Measurements from ENCODE around the gene ZNF394. TPM values are rescaled to one million over a fixed set of nuclear protein-coding genes. Genes with fewer than 3 reads are reported as not detected.

Gene ZNF394
- total and polyA plus RNA-seq, 2 donors (not counting 3 experiments of a cell fraction or from before 2014, with no cell fraction given): 8.6 to 22.8 TPM

DNA sequence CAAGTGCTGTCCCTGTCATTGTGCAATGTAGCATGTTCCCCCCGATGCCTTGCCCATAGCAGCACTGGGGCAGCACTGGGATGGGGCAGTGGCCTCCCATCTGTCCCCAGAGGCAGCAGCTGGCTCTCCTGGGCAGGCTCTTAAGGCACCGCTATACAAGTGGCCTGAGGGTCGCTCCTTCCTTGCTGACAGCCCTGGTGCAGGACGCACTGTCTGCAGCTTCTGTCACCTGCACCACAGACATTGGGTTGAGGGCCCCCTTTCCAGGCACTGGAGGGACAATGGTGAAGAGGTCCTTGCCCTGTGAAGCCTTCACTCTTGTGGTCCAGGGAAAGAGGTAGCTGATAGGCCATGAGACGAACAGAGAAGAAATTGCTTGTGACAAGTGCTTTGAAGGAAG lies 50.8 kb downstream of the ZNF394 start:
- ChIA-PET CTCF (no interaction called here), POLR2A (no interaction called here)
- Histone ChIP-seq H3K4me1 (ENCODE audit: control insufficient read depth, extremely low read depth, insufficient read depth, low read length) (no peaks in the 10 kb centered on the region), H3K27me3 (ENCODE audit: control insufficient read depth in 2 of 2, insufficient read depth in 2 of 2, low read length in 2 of 2) (no peaks in the 10 kb centered on the region), H3K9me3 (replicated peaks; ENCODE audit: control insufficient read depth, insufficient read depth, low read length) (no peaks in the 10 kb centered on the region), H2AFZ (ENCODE audit: low read depth, low read length) (no peak overlapping the region), H3K27ac (ENCODE audit: insufficient read depth, low read depth, low read length) (no peak overlapping the region), H3K9me1 (replicated peaks; ENCODE audit: control insufficient read depth, extremely low read depth, insufficient read depth, low read length) (no peaks in the 10 kb centered on the region), H4K20me1 (replicated peaks; ENCODE audit: control insufficient read depth, extremely low read depth, insufficient read depth, low read length) (no peaks in the 10 kb centered on the region), H3K9ac (replicated peaks; ENCODE audit: extremely low read depth, insufficient read depth, low read length) (no peak overlapping the region), H3K4me2 (ENCODE audit: insufficient read depth, low read length) (no peak overlapping the region), H3K79me2 (ENCODE audit: control insufficient read depth, insufficient read depth, low read length) (no peaks in the 10 kb centered on the region), H3K36me3 (ENCODE audit: control insufficient read depth in 2 of 2, extremely low read depth in 1 of 2, insufficient read depth in 2 of 2, low read length in 2 of 2) (peaks cover 13 to 56% of the 10 kb centered on the region in 2 experiments), H3K4me3 (replicated peaks in 1 of 3; ENCODE audit: insufficient read depth in 1 of 3, low read depth in 1 of 3, low read length in 3 of 3) (no peak overlapping the region)
- intact Hi-C loops (cut with micrococcal nuclease): no loop called here
- no TSS peak for BruUV-seq (replicated peaks)
- no peak for FAIRE-seq
- TF ChIP-seq POLR2A (IDR thresholded peaks at IDR 0.05; ENCODE audit: low read depth, low read length): no peak
- TF ChIP-seq, protein P1, sequence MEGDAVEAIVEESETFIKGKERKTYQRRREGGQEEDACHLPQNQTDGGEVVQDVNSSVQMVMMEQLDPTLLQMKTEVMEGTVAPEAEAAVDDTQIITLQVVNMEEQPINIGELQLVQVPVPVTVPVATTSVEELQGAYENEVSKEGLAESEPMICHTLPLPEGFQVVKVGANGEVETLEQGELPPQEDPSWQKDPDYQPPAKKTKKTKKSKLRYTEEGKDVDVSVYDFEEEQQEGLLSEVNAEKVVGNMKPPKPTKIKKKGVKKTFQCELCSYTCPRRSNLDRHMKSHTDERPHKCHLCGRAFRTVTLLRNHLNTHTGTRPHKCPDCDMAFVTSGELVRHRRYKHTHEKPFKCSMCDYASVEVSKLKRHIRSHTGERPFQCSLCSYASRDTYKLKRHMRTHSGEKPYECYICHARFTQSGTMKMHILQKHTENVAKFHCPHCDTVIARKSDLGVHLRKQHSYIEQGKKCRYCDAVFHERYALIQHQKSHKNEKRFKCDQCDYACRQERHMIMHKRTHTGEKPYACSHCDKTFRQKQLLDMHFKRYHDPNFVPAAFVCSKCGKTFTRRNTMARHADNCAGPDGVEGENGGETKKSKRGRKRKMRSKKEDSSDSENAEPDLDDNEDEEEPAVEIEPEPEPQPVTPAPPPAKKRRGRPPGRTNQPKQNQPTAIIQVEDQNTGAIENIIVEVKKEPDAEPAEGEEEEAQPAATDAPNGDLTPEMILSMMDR (IDR thresholded peaks at IDR 0.05; ENCODE audit: extremely low read depth in 1 of 2, insufficient read depth in 1 of 2, low read depth in 1 of 2, low read length in 2 of 2): no peak
- TF ChIP-seq EZH2 (IDR thresholded peaks at IDR 0.05; ENCODE audit: borderline replicate concordance, low read depth, low read length, severe bottlenecking): no peak
- TF ChIP-seq, protein P2, sequence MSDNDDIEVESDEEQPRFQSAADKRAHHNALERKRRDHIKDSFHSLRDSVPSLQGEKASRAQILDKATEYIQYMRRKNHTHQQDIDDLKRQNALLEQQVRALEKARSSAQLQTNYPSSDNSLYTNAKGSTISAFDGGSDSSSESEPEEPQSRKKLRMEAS (IDR thresholded peaks at IDR 0.05; ENCODE audit: insufficient read depth, insufficient read length): no peak
- TF ChIP-seq JUN (IDR thresholded peaks at IDR 0.05; ENCODE audit: borderline replicate concordance, insufficient read depth, insufficient read length, low read depth): no peak
- TF ChIP-seq MYC (IDR thresholded peaks at IDR 0.05; ENCODE audit: low read depth, low read length): no peak
- TF ChIP-seq POLR2AphosphoS5 (IDR thresholded peaks at IDR 0.05; ENCODE audit: insufficient read depth, low read depth, low read length): no peak
- TF ChIP-seq FOS (IDR thresholded peaks at IDR 0.05; ENCODE audit: borderline replicate concordance, insufficient read depth, low read length): no peak
- no peak for TF ChIP-seq GATA2 (IDR thresholded peaks at IDR 0.05; ENCODE audit: insufficient read depth, insufficient read length, low read depth, low read length)
- no peak for DNase-seq (ENCODE audit: low read depth, low spot score)
- dilution Hi-C loops (cut with MboI; ENCODE audit: extremely low pct_ligation_motif_present, low sequenced_read_pairs): no loop called here
